ENCODE data around the gene TSPAN16.

The TSPAN16 gene

GRCh38 chr19:11261431-11261970 lies 34.5 kb upstream of the TSPAN16 start:
- DNase-seq (ENCODE audit: low spot score): no peak
- no peak for TF ChIP-seq CTCF (IDR thresholded peaks at IDR 0.05; ENCODE audit: borderline replicate concordance, control extremely low read depth, extremely low read depth, insufficient read depth, missing control alignments)
- in situ Hi-C loops (cut with MboI; ENCODE audit: low sequenced_read_pairs, unreplicated experiment): no loop called here

GRCh38 chr19:11261971-11262839 lies 33.8 kb upstream of the TSPAN16 start, which contains the start of gene DOCK6:
DOCK6 (minus strand) TSS chr19:11262524; CDS start chr19:11262440, 84 bp downstream.
- TF ChIP-seq CTCF (IDR thresholded peaks at IDR 0.05; ENCODE audit: borderline replicate concordance, control extremely low read depth, extremely low read depth, insufficient read depth, missing control alignments): peak; percentile 35
- DNase-seq (ENCODE audit: low spot score): peak; percentile 86
- in situ Hi-C loops (cut with MboI; ENCODE audit: low sequenced_read_pairs, unreplicated experiment): no loop called here

GRCh38 chr19:11263726-11264125 lies 32.2 kb upstream of the TSPAN16 start:
- in situ Hi-C loops (cut with MboI; ENCODE audit: low sequenced_read_pairs, unreplicated experiment): no loop called here
- no peak for TF ChIP-seq CTCF (IDR thresholded peaks at IDR 0.05; ENCODE audit: borderline replicate concordance, control extremely low read depth, extremely low read depth, insufficient read depth, missing control alignments)
- no peak for DNase-seq (ENCODE audit: low spot score)

GRCh38 chr19:11264452-11265176 lies 31.3 kb upstream of the TSPAN16 start:
- peak; percentile 61 for DNase-seq (ENCODE audit: low spot score)
- no peak for TF ChIP-seq CTCF (IDR thresholded peaks at IDR 0.05; ENCODE audit: borderline replicate concordance, control extremely low read depth, extremely low read depth, insufficient read depth, missing control alignments)
- in situ Hi-C loops (cut with MboI; ENCODE audit: low sequenced_read_pairs, unreplicated experiment): no loop called here

- in situ Hi-C loops (cut with MboI; ENCODE audit: low sequenced_read_pairs, unreplicated experiment): no loop called here
- DNase-seq (ENCODE audit: low spot score): no peak
- no peak for TF ChIP-seq CTCF (IDR thresholded peaks at IDR 0.05; ENCODE audit: borderline replicate concordance, control extremely low read depth, extremely low read depth, insufficient read depth, missing control alignments)
These were observed 30.7 kb upstream of the TSPAN16 start for GRCh38 chr19:11265177-11265784.

- DNase-seq (ENCODE audit: low spot score): peak; percentile 11
- in situ Hi-C loops (cut with MboI; ENCODE audit: low sequenced_read_pairs, unreplicated experiment): no loop called here
- no peak for TF ChIP-seq CTCF (IDR thresholded peaks at IDR 0.05; ENCODE audit: borderline replicate concordance, control extremely low read depth, extremely low read depth, insufficient read depth, missing control alignments)
These were observed 30.1 kb upstream of the TSPAN16 start for GRCh38 chr19:11265785-11266236.

Measured in GM13976 (cell line).